ENCODE measurements around the gene PCYOX1L. TPM values are rescaled to one million over a fixed set of nuclear protein-coding genes. Genes with fewer than 3 reads are reported as not detected.

Gene PCYOX1L
- total RNA-seq, 1 experiment from 2014 or later, result 15.3 TPM

GRCh38 chr5:149374303-149374702, 16.5 kb downstream of the PCYOX1L start:
- Histone ChIP-seq H3K9me3 (ENCODE audit: control insufficient read depth, low read depth, low read length) (no peaks in the 10 kb centered on the region), H2BK12ac (ENCODE audit: insufficient read length, low read depth, low read length) (no peak overlapping the region), H4K5ac (ENCODE audit: insufficient read length, low read depth, low read length) (no peak overlapping the region), H2BK5ac (ENCODE audit: insufficient read length, low read length) (no peak overlapping the region), H3K79me2 (ENCODE audit: insufficient read depth, low read length) (no peaks in the 10 kb centered on the region), H4K8ac (replicated peaks; ENCODE audit: insufficient read length, low read depth, low read length) (no peak overlapping the region), H3T11ph (ENCODE audit: low read length) (no peak overlapping the region), H2AFZ (ENCODE audit: low read length) (no peak overlapping the region), H4K91ac (ENCODE audit: insufficient read length, low read depth, low read length) (no peak overlapping the region), H2BK15ac (ENCODE audit: low read depth, low read length) (no peak overlapping the region), H2BK120ac (ENCODE audit: low read depth, low read length, poor library complexity, severe bottlenecking) (no peak overlapping the region), H3K79me1 (ENCODE audit: insufficient read depth, low read depth, low read length, poor library complexity, severe bottlenecking) (no peaks in the 10 kb centered on the region), H3K56ac (ENCODE audit: insufficient read length, low read depth, low read length) (no peak overlapping the region), H3K14ac (ENCODE audit: insufficient read depth, low read length) (no peak overlapping the region), H3K27me3 (ENCODE audit: insufficient read depth, low read length) (no peaks in the 10 kb centered on the region), H4K20me1 (ENCODE audit: control insufficient read depth, insufficient read depth, insufficient read length) (no peaks in the 10 kb centered on the region), H2AK5ac (ENCODE audit: insufficient read length, low read length) (no peak overlapping the region), H3K27ac (ENCODE audit: insufficient read length, low read depth, low read length) (no peak overlapping the region), H3K4me1 (ENCODE audit: insufficient read depth, low read length) (no peaks in the 10 kb centered on the region), H3K23ac (ENCODE audit: insufficient read length, low read depth, low read length) (no peak overlapping the region), H3K9ac (ENCODE audit: extremely low read depth, insufficient read length, low read length) (no peak overlapping the region), H3K18ac (ENCODE audit: insufficient read length, low read depth, low read length) (no peak overlapping the region), H2BK20ac (ENCODE audit: low read depth, low read length, poor library complexity, severe bottlenecking) (no peak overlapping the region), H3K23me2 (ENCODE audit: insufficient read length, low read depth, low read length, poor library complexity, severe bottlenecking) (no peaks in the 10 kb centered on the region), H3K4ac (ENCODE audit: low read depth, low read length) (no peak overlapping the region), H3K4me2 (ENCODE audit: insufficient read depth, insufficient read length, low read length) (no peak overlapping the region)
- Mint-ChIP-seq H3K4me3 (no peak overlapping the region; a peak in 1 of 5 replicates), H3K27me3 (ENCODE audit: low read depth) (no peaks in the 10 kb centered on the region), H3K9me3 (no peaks in the 10 kb centered on the region; a peak in 1 of 5 replicates), H3K36me3 (ENCODE audit: insufficient read depth in 1 of 3, low read depth in 3 of 3) (peaks cover 0 to under 1% (median 0%) of the 10 kb centered on the region in 3 experiments; a peak in 1 of 7 replicates), H3K27ac (peak overlapping the region in 2 of 3 experiments; percentile 27 to 31; a peak in 1 of 7 replicates), H3K4me1 (peaks cover 21 to 22% of the 10 kb centered on the region in 2 experiments)
- TF ChIP-seq CTCF (conservative IDR thresholded peaks at IDR 0.05), result no peak
- no peak for DNase-seq
- no CpG with 5 or more reads among the region's 20 CpGs for WGBS (ENCODE audit: extremely low coverage, insufficient read length, low lambda C conversion rate)

All from H9 (cell line).